Measurements from ENCODE around the gene PDGFRB.

The PDGFRB gene

DNA sequence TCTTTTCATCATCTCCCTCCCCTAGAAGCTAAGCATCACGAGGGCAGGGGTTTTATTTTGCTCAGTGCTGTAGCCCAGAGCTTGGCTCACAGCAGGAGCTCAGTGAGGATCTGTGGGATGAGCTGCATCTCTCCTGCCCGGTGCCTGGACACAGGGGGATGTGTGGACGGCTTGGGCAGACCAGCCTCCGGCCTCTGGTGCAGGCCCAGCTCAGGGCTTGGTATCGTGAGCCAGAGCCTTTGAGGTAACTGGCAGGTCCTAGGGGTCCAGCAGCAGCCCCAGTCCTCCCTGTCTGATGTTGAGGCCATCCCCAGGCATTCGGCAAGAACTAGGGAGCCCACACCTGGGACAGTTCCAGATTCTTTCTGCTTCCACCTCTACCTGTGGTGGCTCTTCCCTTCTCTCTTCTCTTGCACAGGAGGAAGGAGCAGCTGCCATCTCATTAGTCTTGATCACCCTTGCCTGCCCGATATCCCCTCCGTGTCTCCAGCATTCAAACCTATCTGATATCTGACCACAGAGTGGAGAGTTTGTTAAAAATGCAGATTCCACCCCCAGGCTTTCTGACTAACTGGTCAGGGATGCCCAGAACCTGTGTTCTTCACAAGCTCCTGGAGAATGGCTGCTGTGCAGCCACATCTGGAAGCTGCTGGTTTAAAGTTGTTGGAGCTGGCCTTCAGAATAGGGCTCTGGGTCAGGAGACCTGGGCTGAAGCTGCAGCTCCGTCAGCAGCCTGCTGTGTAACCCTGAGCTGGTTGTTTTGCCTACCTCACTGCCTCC, 26.3 kb upstream of the PDGFRB start:
- DNase-seq = no peak

DNA sequence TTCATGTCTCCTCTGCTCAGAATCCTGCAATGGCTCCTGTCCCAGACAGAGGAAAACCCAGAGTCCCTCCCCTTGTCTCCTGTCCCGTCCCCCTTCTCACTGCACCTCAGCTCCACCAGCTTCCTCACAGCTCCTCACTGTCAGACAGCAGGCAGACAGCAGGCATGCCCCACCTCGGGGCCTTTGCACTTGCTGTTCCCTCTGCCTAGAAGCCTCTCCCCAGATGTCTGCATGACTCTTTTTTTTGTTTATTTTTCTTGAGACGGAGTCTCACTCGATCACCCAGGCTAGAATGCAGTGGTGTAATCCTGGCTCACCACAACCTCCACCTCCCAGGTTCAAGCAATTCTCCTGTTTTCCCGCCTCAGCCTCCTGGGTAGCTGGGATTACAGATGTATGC, 25.4 kb upstream of the PDGFRB start:
- no peak for DNase-seq

DNA sequence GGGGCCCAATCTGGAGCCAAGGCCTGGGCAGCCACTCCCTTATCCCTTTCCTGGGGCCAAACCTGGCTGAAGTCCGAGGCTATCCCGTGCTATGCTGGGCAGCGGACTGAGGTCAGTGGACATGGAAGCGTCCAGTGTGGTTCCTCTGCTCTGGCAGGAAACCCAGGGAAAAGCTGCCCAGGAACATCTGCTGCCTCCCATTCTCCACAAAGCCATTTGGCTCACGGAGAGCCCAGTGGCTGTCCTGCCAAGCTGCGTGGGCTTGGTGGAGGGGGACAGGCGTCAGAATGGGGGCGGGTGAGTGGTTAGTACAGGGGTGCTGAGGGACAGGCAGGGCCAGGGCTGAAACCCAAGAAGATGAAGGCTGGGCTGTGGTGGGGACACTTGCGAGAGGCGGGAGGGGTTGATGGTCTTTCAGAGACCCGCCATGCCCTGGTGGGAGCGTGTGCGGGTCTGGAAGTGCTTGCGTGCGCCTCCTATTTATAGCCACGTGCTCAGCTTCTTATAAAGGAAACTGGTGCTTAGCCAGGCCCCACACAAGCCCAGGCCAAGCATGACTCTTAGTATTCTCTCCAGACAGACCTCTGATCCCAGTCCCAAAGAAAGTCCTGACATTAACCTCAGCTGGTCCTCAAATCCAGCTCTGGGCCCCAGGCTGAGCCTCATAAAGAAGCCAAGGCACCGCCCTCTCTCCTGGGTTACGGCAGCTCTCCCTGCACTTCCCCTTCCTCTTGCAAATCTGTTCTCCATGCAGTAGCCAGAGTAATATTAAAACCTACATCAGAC, 24.8 kb upstream of the PDGFRB start:
- no peak for DNase-seq

DNA sequence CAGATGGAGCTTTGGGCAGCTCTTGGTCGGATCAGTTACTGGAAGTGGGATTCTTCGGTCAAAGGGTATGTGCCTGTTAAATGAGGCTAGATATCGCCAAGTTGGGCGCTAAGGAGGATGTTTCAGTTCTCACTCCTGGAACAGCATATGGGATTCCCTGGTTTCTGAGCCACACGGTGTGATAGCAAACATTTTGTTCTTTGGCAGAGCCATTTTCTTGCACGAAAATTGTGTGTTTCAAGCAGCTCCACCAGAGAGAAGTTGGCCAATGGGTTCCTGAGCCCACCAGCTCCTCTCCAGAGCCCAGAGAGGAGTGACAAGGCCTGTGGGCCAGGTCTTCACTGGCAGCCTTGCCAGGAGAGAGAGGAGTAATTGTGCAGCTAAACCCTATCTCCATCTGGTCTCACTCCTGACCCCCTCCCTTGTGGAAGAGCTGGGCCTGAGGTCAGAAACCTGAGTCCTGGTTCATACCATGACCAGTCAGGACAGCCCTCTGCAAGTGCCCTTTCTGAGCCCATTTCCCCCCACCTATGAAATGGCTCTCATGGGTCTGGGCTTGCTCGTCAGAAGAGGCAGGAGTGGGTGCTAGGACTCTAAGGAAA, 23.5 kb upstream of the PDGFRB start:
- no peak for DNase-seq

DNA sequence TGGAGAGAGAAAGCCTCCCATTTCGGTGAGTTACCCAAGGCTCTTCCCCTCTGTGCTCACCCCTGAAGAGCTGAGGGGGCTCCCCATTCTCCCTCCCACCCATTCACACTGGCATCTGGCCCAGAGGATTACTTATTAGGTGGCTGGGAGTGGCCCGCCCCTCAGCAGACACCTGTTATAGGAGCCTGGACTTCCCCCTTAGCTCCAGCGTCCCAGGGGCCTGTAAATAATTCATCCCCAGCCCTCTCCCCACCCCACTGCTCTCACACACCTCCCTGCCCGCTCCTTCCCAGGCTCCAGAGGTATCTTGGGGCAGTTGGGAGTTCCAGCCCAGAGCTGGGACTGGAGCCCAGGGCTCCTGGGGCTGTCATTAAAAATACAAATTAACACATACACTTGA, 22.6 kb upstream of the PDGFRB start:
- no peak for DNase-seq

DNA sequence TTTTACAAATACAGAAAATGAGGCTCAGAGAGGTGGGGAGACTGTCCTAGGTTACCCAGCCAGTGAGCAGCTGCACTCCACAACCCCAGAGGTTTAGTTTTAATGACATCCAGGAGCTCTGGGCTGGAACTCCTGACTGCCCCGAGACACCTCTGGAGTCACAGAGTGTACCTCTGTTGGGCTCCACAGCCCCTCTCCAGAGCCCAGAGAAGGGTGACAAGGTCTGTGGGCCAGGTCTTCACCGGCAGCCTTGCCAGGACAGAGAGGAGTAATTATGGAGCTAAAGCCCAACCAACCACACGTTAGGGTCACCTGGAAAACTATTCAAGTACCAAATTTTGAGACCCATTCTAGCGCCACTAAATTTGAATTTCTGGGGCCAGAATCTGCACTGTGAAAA, 22.1 kb upstream of the PDGFRB start:
- no peak for DNase-seq

DNA sequence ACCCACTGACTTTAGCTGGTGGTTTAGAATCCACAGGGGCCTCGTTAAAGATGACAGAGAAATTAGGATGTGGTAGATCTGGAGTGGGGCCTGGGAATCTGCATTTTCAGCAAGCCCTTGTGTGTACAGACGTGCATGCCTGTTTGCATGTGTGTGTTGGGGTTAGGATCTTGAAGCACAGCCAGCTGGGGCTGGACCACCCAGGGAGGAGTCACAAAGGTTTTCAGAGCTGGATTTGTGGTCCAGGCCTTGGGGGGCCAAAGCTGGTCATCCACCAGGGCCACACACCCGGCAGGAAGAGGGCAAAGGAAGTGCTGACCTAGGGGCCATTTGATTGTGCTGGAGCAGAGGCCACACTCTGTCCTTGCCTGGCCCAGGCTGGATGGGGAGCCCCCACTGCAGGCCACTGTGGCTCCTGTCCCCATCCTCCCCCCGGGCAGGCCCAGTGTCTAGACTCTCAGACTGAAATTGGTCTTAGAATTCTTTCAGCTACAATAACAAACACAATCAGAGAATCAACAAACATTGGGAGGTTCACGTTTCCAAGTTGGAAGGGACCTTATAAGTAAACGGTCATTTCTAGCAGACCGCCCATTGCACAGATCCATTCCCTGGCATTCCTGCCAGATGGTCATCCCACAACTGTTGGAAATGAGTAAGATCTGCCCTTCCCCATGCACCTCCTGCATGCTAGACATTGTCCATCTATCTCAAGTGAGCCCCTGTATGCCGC, 21.3 kb upstream of the PDGFRB start:
- no peak for DNase-seq

DNA sequence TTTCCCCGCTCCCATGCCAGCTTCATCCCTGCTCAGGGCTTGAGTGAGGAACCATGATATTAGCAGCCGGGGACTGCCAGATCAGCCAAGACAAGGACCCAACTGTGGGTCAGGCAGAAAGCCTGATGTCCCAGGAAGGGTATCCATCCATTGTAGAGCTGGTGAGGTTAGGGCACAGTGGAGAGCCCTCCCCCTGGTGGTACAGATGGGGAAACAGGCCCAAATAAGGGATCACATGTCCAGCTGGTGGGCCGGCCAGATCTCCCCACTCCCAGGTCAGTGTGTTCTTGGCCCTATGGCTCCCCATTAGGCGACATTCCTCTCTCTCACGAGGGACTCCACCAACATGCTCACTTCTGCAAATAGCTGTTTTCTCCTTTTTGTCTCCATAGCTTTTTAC, 19.9 kb upstream of the PDGFRB start:
- DNase-seq = no peak

DNA sequence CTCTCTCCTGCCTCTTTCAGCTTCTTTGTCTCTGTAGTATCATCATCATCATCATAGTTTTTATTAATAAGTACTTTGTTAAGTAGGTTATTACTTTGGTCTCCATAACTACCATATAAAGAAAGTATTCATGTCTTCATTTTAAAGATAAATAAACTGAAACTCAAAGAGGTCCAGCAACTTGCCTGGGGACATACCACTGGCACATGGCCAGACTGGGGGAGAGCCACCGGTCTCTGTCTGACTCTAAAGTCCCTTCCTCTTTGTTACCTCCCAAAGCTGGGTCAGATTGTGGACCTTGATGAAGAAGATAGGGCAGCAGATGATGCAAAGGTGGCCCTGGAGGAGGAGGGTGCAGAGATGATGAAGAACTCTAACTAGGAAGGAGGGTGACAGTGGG, 19.4 kb upstream of the PDGFRB start:
- no peak for DNase-seq

DNA sequence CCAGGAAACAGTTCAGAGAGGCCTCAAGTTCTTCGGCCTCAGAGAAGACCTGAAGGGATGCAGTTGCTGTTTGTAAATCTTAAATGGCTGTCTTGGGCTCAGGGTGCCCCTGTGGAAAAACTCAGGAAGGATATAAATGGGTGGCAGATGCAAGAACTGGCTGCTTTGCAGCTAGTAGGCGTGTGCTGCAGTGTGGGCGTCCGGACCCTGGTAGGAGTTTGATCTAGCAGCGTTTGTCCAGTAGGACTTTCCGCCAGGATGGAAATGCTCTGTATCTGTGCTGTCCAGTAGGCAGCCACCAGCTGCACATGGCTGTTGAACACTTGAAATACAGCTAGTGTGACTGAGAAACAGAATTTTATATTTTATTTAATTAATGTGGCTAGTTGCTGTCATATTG, 18.6 kb upstream of the PDGFRB start:
- no peak for DNase-seq

DNA sequence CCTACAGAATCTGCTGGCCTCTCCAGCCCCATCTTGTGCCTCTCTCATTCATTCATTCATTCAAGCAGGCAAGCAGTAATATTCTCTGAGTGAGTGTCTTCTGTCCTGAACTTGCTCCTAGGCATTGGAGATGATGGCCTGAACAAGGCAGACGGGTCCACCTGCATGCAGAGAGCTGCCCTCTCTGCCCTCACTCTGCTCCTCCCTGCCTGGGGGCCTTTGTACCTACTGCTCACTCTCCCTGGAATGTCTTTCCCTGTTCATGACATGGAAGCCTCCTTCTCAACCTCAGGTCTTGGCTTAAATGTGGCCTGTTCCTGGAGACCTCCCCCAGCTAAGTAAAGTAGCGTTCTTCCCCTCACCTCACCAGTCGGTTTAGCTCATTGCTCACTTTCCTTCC, 17.5 kb upstream of the PDGFRB start:
- DNase-seq = no peak

DNA sequence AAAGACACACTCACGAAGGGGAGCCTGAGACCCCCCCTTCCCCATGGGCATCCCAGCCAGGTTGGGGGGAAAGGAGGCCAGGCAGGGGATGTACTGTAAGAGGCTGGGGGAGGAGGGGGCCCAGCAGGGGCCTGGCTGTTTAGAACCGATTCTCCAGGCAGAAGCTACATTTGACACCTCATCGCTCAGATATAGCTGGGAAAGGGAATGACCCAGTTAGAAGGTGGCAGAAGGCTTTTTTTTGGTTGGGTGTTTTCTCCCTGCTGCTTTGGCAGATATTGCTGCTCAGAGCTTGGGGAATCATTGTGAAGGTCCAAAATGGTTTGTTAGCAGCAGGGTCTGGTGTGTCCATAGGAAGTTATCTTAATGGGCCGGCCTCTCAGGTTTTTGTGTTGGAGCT, 16.9 kb upstream of the PDGFRB start:
- DNase-seq = no peak

DNA sequence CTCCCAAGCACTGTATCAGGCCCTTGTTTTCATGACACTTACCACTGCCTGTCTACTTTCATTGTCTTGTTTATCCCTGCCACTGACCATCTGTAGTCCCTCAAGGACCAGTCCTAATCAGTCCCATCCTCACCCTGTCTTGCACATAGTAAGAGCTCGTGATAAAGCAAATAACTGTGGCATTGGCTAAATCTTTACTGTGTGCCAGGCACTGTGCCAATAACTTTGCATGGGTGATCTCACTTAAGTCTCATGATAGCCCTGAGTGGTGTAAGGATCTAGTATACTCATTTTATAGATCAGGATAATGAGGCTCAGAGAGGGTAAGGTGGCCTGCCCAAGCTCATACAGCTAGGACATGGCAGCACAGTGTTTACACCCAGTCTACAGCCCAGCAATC, 16.5 kb upstream of the PDGFRB start:
- no peak for DNase-seq

DNA sequence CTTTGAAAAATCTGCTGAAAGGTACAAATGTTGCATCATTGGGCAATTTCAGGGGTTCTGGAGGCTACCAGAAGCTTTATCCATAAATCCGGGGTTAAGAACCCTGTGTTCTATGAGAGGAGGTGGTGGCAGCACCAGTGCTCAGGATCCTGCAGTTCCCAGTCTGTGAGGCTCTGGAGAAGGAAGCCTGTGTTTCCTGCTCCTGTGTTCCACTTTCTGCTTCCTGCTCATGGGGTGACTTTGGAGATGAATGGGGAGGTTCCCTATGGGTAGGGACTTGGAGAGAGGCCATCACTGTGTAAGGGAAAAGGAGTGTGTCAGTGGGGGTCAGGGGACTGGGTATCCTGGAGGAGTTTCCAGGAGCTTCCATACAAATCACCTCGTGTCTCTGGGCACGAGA, 13.2 kb upstream of the PDGFRB start:
- no peak for DNase-seq

DNA sequence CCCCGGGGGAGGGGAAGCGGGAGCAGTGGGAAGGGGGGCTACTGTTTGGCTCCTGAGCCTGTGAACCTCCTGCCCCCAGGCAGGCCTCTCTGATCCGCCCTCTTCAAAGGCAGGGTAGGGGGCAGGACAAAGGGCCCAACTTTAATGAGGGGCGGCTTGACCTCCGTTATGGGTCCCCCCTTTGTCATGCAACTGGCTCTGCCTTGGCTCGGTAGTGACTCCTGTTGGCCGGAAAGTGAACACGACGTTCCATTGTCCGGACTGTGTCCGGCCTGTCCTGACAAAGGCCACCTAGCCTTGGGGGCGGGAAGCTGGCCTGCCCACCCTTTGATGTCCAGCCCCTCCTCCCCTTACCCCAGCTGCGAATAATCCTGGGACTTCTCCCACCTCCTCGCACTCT, 12.3 kb upstream of the PDGFRB start:
- DNase-seq = no peak

DNA sequence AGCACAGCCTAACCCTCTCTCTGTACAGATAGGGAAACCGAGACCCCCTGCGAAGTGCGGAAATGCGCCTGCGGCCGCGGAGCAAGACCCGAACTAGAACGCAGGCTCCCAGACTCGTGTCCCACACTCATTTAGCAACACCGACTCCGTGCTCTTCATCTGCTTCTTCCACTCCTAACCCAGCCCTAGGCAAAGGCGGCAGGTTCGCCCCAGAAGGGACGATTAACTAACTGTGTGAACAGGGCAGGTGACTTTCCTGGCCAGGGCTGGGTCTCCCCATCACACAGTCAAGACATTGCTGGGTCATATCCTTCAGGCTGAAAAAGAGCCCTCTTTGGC, 11.8 kb upstream of the PDGFRB start:
- no peak for DNase-seq

DNA sequence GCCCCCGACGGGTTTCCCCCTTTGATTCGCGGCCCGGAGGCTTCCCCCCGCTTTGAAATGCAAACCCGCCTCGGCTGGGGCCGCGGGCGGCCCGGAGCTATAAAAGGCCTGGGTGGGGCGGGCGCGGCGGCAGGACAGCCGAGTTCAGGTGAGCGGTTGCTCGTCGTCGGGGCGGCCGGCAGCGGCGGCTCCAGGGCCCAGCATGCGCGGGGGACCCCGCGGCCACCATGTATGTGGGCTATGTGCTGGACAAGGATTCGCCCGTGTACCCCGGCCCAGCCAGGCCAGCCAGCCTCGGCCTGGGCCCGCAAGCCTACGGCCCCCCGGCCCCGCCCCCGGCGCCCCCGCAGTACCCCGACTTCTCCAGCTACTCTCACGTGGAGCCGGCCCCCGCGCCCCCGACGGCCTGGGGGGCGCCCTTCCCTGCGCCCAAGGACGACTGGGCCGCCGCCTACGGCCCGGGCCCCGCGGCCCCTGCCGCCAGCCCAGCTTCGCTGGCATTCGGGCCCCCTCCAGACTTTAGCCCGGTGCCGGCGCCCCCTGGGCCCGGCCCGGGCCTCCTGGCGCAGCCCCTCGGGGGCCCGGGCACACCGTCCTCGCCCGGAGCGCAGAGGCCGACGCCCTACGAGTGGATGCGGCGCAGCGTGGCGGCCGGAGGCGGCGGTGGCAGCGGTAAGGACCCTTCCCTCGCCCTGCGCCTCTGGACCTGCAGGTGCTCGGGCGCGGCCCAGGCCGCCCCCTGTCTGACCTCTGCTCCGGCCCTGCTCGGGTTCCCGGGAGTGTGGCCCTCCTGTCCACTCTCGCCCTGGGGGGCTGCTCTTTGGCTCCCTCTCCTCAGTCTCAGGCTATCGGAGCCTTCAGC, 11.2 kb upstream of the PDGFRB start, which contains the start of gene CDX1:
Gene CDX1 (plus strand): TSS at position 129 of the 862 bp plus-strand sequence. CDS start 99 bp downstream, at position 228.
- DNase-seq = no peak

DNA sequence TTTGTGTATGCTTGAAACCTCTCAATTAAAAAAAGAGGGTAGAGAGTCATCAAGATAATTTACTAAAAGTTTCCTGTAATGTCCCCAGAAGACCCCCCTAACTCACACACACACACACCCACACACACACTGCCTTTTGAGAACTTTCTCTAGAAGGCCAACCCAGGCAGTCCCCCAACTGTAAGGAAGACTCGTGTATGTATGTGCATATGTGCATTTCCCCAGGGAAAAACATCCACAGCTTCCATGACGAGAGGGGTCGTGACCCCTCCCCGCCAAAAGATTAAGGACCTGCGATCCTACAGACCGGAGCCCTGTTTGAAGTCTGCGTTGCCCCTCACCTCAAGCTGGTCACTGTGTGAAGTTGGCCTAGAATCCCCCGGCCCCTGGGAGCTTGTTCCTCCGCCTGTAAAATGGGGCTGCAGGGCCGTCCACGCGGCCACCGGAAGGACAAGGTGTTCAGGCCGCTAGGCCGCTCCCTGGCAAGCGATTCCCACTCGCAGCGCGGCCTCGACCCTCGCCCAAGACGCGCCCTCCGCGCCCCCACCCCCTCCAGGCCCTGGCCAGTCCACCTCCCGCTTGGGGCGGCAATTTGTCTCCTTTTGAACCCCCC, 10.5 kb upstream of the PDGFRB start:
- DNase-seq = no peak

DNA sequence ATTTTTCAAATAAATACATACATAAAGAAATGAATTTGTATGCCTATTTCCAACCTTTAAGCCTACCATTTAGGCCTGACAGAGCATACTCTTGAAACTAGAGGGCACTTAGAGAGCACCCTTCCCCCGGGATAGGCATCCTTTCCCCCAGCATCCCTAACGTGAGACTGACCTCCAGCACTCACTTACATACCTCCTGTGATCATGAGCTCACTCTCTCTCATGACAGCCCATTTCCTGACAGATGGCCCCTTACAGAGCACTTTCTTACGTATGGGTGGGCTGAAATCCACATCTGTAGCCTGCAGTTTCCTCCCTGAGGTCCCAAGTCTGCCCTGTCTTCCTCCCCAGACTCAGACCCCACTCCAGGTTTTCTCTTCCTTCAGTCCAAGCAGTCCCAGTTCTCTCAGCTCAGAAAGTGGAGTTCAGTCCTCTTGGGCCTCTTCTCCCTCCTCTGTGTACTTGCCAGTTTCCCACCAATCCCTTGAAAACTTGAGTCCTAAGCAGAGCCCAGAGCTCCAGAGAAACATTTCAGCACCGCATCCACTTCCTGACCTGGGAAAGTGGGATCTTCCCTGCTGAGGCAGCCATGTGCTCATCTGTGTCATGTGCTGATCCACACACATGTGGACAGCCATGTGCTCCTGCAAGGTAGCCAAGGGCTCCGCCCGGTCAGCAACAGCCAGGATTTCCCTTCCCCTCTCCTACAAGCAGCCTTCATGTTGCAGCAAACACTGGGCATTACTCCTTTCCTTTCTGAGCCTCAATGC, 8.8 kb upstream of the PDGFRB start:
- DNase-seq = no peak

DNA sequence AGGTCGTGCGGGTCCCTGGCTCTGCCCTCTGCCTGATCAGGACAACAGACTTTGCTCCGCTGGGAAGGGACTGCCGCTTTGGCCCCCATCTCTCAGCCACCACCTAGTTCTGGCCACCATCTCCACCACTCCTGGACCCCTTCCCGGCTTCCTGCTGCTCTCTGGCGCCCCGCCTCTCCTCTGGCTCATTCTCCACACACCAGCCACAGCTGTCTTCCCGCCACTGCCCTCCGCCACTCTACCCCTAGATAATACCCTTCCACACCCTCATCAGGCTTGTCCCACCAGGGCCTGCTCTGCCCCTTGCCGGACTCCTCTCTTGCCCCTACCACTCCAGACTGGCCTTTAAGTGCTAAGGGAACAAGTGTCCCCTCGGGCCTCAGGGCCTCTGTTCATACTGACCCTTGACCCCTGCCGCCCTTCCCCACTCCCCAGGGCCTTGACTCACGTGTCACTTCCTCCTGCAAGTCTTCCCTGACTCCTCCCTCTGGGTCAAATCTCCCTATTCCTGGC, 8.0 kb upstream of the PDGFRB start:
- DNase-seq = no peak

DNA sequence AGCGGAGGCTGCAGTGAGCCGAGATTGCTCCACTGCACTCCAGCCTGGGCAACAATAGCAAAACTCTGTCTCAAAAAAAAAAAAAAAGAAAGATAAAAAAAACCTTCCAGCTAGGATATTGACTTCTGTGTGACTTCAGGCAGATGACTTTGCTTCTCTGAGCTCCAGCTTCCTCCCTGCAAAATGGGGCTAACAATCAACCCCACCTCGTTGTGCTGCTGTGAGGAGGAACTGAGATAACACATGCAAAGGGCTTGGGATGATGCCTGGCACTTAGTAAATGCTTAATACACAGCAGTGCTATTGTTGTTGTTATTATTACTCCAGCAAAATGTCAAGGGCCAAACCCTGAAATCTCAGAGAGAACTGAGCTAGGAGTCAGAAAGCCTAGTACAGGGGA, 7.4 kb upstream of the PDGFRB start:
- DNase-seq = no peak

Measured in activated CD4-positive, alpha-beta T cell treated with anti-CD3 and anti-CD28 coated beads, Interleukin-2, amount 50 U/mL, for 1 hour (primary cell).